Neural cell (in vitro differentiated cells): ENCODE measurements around the gene ECM1.

Experiments
- EP300 ChIP-seq: fragments of 450-650 bp; conservative IDR thresholded peaks from 2 replicates; pipeline ENCODE4 v1.6.1; 2014; ENCODE audit warnings: antibody characterized with exemption, mild to moderate bottlenecking, moderate library complexity; ENCODE audit not compliant: poor library complexity, severe bottlenecking
- EZH2 ChIP-seq: fragments of 200-600, 300-800 bp; shearing (Covaris generic), sonication (generic); IDR thresholded peaks from 2 replicates; pipeline ENCODE4 v1.6.1; 2014; ENCODE audit warnings: antibody characterized with exemption, low read length, borderline replicate concordance, mild to moderate bottlenecking; ENCODE audit not compliant: insufficient read depth, poor library complexity, severe bottlenecking
- MXI1 ChIP-seq: fragments of 450-650 bp; conservative IDR thresholded peaks from 2 replicates; pipeline ENCODE4 v1.6.1; 2014; ENCODE audit warnings: antibody characterized with exemption, mild to moderate bottlenecking; ENCODE audit not compliant: poor library complexity, severe bottlenecking
- SMC3 ChIP-seq: fragments of 450-650 bp; conservative IDR thresholded peaks from 2 replicates; pipeline ENCODE4 v1.6.1; 2014; ENCODE audit warnings: antibody characterized with exemption, mild to moderate bottlenecking, moderate library complexity; ENCODE audit not compliant: poor library complexity
- TAF1 ChIP-seq: IDR thresholded peaks from 2 replicates; pipeline ENCODE4 v1.6.1; 2012; ENCODE audit warnings: low read depth
- TF ChIP-seq, protein P1 (sequence below): fragments of 450-650 bp; IDR thresholded peaks from 2 replicates; pipeline ENCODE4 v1.5.1; 2014; ENCODE audit warnings: antibody characterized with exemption, mild to moderate bottlenecking, moderate library complexity; ENCODE audit not compliant: poor library complexity, severe bottlenecking
- TF ChIP-seq, protein P2 (sequence below): IDR thresholded peaks from 2 replicates; pipeline ENCODE4 v1.6.1; 2012; ENCODE audit warnings: borderline replicate concordance

DNA sequence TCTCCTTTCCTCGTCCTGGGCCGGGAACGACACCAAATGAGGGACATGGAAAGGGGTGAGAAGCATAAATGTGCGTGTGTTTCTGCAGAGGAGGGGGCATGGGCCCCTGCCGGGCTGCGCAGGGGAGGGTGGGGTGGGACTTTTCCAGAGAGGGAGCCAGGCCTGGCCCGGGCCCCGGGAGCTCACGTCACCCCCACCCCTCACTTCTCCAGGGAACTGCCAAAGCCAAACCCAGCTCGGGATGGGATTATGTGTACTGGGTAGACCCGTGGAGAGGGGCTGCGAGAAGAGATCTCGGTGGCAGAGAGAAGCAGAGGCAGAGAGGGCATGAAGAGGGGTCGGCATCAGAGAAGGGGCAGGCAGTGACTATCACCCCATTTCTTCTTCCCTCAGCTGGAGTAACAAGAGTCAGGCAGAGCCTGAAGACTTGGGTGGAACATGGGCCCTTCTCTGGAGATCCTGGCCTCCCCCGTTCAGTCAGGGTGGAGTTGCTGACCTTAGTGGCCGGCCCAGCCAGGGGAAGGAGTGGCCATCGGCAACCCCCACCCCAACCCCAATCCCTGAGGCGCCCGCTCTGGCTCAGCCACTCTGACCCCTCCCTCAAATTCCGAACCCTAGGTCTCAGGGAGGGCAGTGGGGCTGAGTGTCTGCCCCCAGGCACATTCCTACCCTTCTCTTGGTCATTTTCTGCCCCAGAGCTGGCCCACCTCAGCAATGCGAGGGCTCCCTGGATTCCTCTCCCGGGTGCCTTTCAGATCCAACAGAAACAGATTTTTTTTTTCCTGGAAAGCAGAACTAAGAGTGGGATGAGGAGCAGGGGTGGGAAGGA is 42.5 kb downstream of the ECM1 start:
- no peak for TF ChIP-seq EP300
- TF ChIP-seq, protein P1, sequence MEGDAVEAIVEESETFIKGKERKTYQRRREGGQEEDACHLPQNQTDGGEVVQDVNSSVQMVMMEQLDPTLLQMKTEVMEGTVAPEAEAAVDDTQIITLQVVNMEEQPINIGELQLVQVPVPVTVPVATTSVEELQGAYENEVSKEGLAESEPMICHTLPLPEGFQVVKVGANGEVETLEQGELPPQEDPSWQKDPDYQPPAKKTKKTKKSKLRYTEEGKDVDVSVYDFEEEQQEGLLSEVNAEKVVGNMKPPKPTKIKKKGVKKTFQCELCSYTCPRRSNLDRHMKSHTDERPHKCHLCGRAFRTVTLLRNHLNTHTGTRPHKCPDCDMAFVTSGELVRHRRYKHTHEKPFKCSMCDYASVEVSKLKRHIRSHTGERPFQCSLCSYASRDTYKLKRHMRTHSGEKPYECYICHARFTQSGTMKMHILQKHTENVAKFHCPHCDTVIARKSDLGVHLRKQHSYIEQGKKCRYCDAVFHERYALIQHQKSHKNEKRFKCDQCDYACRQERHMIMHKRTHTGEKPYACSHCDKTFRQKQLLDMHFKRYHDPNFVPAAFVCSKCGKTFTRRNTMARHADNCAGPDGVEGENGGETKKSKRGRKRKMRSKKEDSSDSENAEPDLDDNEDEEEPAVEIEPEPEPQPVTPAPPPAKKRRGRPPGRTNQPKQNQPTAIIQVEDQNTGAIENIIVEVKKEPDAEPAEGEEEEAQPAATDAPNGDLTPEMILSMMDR: no peak
- TF ChIP-seq, protein P2, sequence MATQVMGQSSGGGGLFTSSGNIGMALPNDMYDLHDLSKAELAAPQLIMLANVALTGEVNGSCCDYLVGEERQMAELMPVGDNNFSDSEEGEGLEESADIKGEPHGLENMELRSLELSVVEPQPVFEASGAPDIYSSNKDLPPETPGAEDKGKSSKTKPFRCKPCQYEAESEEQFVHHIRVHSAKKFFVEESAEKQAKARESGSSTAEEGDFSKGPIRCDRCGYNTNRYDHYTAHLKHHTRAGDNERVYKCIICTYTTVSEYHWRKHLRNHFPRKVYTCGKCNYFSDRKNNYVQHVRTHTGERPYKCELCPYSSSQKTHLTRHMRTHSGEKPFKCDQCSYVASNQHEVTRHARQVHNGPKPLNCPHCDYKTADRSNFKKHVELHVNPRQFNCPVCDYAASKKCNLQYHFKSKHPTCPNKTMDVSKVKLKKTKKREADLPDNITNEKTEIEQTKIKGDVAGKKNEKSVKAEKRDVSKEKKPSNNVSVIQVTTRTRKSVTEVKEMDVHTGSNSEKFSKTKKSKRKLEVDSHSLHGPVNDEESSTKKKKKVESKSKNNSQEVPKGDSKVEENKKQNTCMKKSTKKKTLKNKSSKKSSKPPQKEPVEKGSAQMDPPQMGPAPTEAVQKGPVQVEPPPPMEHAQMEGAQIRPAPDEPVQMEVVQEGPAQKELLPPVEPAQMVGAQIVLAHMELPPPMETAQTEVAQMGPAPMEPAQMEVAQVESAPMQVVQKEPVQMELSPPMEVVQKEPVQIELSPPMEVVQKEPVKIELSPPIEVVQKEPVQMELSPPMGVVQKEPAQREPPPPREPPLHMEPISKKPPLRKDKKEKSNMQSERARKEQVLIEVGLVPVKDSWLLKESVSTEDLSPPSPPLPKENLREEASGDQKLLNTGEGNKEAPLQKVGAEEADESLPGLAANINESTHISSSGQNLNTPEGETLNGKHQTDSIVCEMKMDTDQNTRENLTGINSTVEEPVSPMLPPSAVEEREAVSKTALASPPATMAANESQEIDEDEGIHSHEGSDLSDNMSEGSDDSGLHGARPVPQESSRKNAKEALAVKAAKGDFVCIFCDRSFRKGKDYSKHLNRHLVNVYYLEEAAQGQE: no peak
- TF ChIP-seq EZH2: no peak
- TF ChIP-seq MXI1: no peak
- TF ChIP-seq SMC3: no peak
- no peak for TF ChIP-seq TAF1
